ENCODE measurements around the gene DVL2. TPM values are rescaled to one million over a fixed set of nuclear protein-coding genes. Genes with fewer than 3 reads are reported as not detected.
A peak's percentile ranks its signal among the peaks of the same experiment; 100 is the strongest.

Gene DVL2
- total and polyA plus RNA-seq, 5 donors: 14.6 to 26.1 (median 20.8) TPM

DNA sequence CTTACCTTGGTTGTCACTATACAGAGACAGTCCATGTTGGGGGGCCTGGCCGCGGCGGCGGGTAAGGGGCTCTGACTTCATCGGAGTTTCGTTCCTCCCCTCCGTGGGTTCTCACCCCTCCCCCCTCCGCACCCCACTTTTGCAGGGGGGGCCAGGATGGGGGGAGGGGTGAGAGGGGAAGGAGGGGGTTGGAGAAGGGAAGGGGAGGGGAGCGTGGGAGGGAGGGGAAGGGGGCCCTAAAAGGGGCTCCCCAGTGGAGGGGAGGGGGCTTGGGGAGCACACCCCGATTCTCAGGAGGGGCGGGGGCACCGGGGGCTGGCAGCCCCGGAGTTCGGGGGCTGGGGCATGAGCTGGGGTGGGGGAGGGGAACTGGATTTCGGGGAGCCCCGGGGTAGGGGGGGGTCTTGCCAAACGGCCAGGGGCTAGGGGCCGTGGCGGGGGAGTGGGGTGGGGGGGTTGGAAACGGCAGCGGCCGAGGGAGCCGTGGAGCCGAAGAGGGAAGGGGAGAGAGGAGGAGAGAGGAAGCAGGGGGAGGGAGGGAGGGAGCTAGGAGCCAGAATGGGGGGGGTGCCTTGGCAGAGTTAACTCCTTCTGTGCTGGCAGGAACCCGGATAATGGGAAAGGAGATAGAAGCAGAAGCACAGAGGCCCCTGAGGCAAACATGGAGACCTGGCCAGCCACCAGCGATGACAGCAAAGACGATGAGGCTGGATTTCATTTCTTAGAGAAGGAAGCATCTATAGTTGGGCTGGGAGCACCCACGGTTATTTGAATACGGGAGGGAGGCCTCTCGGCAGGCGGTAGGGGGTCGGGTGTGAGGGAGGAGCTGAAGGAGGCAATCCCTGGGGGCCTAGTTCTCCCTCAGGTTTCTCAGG, 17.0 kb downstream of the DVL2 start:
- DNase-seq (peak; percentile 67 to 83 (median 82)), ATAC-seq (no peak)
- peak overlapping the region; percentile 61 for H3K4me3 ChIP-seq (ENCODE audit: low read length)
- no peaks in the 10 kb centered on the region for H3K27me3 ChIP-seq (ENCODE audit: control insufficient read depth, insufficient read depth)
- no peaks in the 10 kb centered on the region for H3K9me3 ChIP-seq (ENCODE audit: control insufficient read depth, low read length)
- H3K27ac ChIP-seq (ENCODE audit: low read length): peak overlapping the region; percentile 5
- peaks cover 2% of the 10 kb centered on the region for H3K4me1 ChIP-seq (ENCODE audit: control insufficient read depth, insufficient read depth, low read length)
- intact Hi-C loops (cut with DNase I): no loop called here
- WGBS: under 1% methylated on average over 32 of the region's 32 CpGs

GRCh38 chr17:7216242-7217112, 17.8 kb downstream of the DVL2 start:
- Histone ChIP-seq H3K27me3 (ENCODE audit: control insufficient read depth, insufficient read depth) (no peaks in the 10 kb centered on the region), H3K27ac (ENCODE audit: low read length) (peak overlapping the region; percentile 17), H3K4me1 (ENCODE audit: control insufficient read depth, insufficient read depth, low read length) (peaks cover 2% of the 10 kb centered on the region), H3K4me3 (ENCODE audit: low read length) (peak overlapping the region; percentile 61), H3K9me3 (ENCODE audit: control insufficient read depth, low read length) (no peaks in the 10 kb centered on the region)
- WGBS: 14% methylated on average over 7 of the region's 7 CpGs
- DNase-seq (peak in 1 of 3 donors; percentile 46), ATAC-seq (no peak)
- intact Hi-C loops (cut with DNase I): no loop called here

GRCh38 chr17:7215652-7216180, 18.6 kb downstream of the DVL2 start:
- ATAC-seq (no peak), DNase-seq (peak in 2 of 3 donors; percentile 18 to 59)
- H3K27ac ChIP-seq (ENCODE audit: low read length): peak overlapping the region; percentile 45
- intact Hi-C loops (cut with DNase I): no loop called here
- no peaks in the 10 kb centered on the region for H3K9me3 ChIP-seq (ENCODE audit: control insufficient read depth, low read length)
- H3K4me3 ChIP-seq (ENCODE audit: low read length): no peak overlapping the region
- peaks cover under 1% of the 10 kb centered on the region for H3K4me1 ChIP-seq (ENCODE audit: control insufficient read depth, insufficient read depth, low read length)
- H3K27me3 ChIP-seq (ENCODE audit: control insufficient read depth, insufficient read depth): no peaks in the 10 kb centered on the region
- WGBS: 9% methylated on average over 10 of the region's 10 CpGs

GRCh38 chr17:7215136-7215638, 19.1 kb downstream of the DVL2 start:
- ATAC-seq: no peak
- Histone ChIP-seq H3K27ac (ENCODE audit: low read length) (peak overlapping the region; percentile 45), H3K27me3 (ENCODE audit: control insufficient read depth, insufficient read depth) (no peaks in the 10 kb centered on the region), H3K4me3 (ENCODE audit: low read length) (no peak overlapping the region), H3K4me1 (ENCODE audit: control insufficient read depth, insufficient read depth, low read length) (no peaks in the 10 kb centered on the region), H3K9me3 (ENCODE audit: control insufficient read depth, low read length) (no peaks in the 10 kb centered on the region)
- 14% methylated on average over 9 of the region's 9 CpGs for WGBS
- DNase-seq: no peak
- intact Hi-C loops (cut with DNase I): no loop called here

- H3K27ac ChIP-seq (ENCODE audit: low read length): peak overlapping the region; percentile 50
- H3K9me3 ChIP-seq (ENCODE audit: control insufficient read depth, low read length): no peaks in the 10 kb centered on the region
- H3K27me3 ChIP-seq (ENCODE audit: control insufficient read depth, insufficient read depth): no peaks in the 10 kb centered on the region
- ATAC-seq: peak; percentile 91
- no peaks in the 10 kb centered on the region for H3K4me1 ChIP-seq (ENCODE audit: control insufficient read depth, insufficient read depth, low read length)
- intact Hi-C loops (cut with DNase I): no loop called here
- peak overlapping the region; percentile 62 for H3K4me3 ChIP-seq (ENCODE audit: low read length)
- DNase-seq: peak; percentile 100
- WGBS: under 1% methylated on average over 45 of the region's 45 CpGs
Measured at GRCh38 chr17:7214300-7215135, 19.8 kb downstream of the DVL2 start.

- 5% methylated on average over 15 of the region's 15 CpGs for WGBS
- Histone ChIP-seq H3K9me3 (ENCODE audit: control insufficient read depth, low read length) (no peaks in the 10 kb centered on the region), H3K4me3 (ENCODE audit: low read length) (peak overlapping the region; percentile 62), H3K27ac (ENCODE audit: low read length) (no peak overlapping the region), H3K4me1 (ENCODE audit: control insufficient read depth, insufficient read depth, low read length) (no peaks in the 10 kb centered on the region), H3K27me3 (ENCODE audit: control insufficient read depth, insufficient read depth) (no peaks in the 10 kb centered on the region)
- intact Hi-C loops (cut with DNase I): no loop called here
- ATAC-seq: peak in 1 of 2 donors; percentile 2
- DNase-seq: peak in 1 of 3 donors; percentile 81
Measured at GRCh38 chr17:7213895-7214299, 20.4 kb downstream of the DVL2 start.

DNA sequence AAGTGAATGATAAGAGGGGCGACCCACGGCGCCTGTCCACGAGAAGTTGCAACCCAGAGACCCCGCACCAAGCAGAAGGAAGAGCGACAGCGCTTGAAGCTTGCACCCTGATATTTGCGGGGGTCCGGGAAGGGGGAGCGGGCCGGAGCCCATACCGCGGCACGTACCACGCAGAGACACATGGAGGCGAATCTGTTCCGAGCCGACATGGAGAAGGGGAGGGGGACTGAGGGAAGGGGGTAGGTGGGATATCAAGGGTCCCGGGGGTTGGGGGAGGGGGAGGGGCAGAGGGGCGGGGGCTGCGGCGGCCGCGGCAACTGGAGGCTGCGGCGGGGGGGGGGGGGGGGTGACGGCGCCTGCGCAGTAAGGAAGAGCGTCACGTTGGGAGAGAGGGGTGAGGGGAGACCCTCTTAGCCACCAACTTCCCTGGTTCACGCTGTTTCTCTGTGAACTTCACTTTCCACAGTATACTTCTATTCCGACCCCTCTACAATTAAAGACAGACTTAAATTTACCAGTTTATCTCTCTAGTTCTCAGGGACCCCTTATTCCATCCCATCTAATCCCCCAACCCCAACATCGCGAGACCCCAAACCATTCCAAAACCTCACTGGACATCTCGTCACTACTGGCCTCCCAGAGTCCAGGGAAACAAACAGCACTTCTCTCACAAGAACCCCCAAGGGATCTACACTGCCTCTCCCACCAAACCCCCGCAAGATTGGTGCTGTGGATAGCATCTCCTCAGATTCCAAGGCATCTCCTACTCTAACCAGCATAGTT, 22.6 kb downstream of the DVL2 start:
- intact Hi-C loops (cut with DNase I): no loop called here
- Histone ChIP-seq H3K4me3 (ENCODE audit: low read length) (no peak overlapping the region), H3K27ac (ENCODE audit: low read length) (no peak overlapping the region), H3K4me1 (ENCODE audit: control insufficient read depth, insufficient read depth, low read length) (no peaks in the 10 kb centered on the region), H3K27me3 (ENCODE audit: control insufficient read depth, insufficient read depth) (no peaks in the 10 kb centered on the region), H3K9me3 (ENCODE audit: control insufficient read depth, low read length) (no peaks in the 10 kb centered on the region)
- ATAC-seq (no peak), DNase-seq (peak in 2 of 3 donors; percentile 48 to 56)
- 40% methylated on average over 35 of the region's 37 CpGs for WGBS

GRCh38 chr17:7208754-7209460, 25.4 kb downstream of the DVL2 start:
- no peaks in the 10 kb centered on the region for H3K27me3 ChIP-seq (ENCODE audit: control insufficient read depth, insufficient read depth)
- H3K4me1 ChIP-seq (ENCODE audit: control insufficient read depth, insufficient read depth, low read length): no peaks in the 10 kb centered on the region
- intact Hi-C loops (cut with DNase I): no loop called here

GRCh38 chr17:7208027-7208571, 26.2 kb downstream of the DVL2 start:
- no peak overlapping the region for H3K27ac ChIP-seq (ENCODE audit: low read length)
- intact Hi-C loops (cut with DNase I): no loop called here
- WGBS: 58% methylated on average over 21 of the region's 21 CpGs

More at GRCh38 chr17:7208754-7209460, 25.4 kb downstream of the DVL2 start:
- DNase-seq (peak in 2 of 3 donors; percentile 6 to 33), ATAC-seq (no peak)
- H3K27ac ChIP-seq (ENCODE audit: low read length): no peak overlapping the region
- WGBS: 86% methylated on average over 9 of the region's 9 CpGs
- no peak overlapping the region for H3K4me3 ChIP-seq (ENCODE audit: low read length)
- H3K9me3 ChIP-seq (ENCODE audit: control insufficient read depth, low read length): no peaks in the 10 kb centered on the region

More at GRCh38 chr17:7208027-7208571, 26.2 kb downstream of the DVL2 start:
- Histone ChIP-seq H3K27me3 (ENCODE audit: control insufficient read depth, insufficient read depth) (no peaks in the 10 kb centered on the region), H3K9me3 (ENCODE audit: control insufficient read depth, low read length) (no peaks in the 10 kb centered on the region), H3K4me3 (ENCODE audit: low read length) (no peak overlapping the region), H3K4me1 (ENCODE audit: control insufficient read depth, insufficient read depth, low read length) (no peaks in the 10 kb centered on the region)
- DNase-seq (peak in 2 of 3 donors; percentile 24 to 74), ATAC-seq (no peak)
